LNCaP clone FGC (cell line): ENCODE data around the gene DENND5B.
"Not testable (repeated sequence)": the region's sequence is repeated elsewhere in the genome, so short reads cannot be mapped to it uniquely, and the experiment has no call there.

Source experiments
- DNase-seq: peaks from one replicate; pipeline ENCODE4 v3.0.0-alpha.2; 2011; ENCODE audit warnings: low read depth
- H3K4me3 ChIP-seq: 2 replicates; pipeline ENCODE4 v1.5.1; 2011; ENCODE audit warnings: mild to moderate bottlenecking, low read depth, low read length, control low read depth
- TF ChIP-seq, protein P1 (sequence below): IDR thresholded peaks from 2 replicates; pipeline ENCODE4 v1.5.1; 2012; ENCODE audit warnings: mild to moderate bottlenecking; ENCODE audit not compliant: control insufficient read depth, insufficient read depth; ENCODE audit errors: extremely low read depth

Gene DENND5B

DNA sequence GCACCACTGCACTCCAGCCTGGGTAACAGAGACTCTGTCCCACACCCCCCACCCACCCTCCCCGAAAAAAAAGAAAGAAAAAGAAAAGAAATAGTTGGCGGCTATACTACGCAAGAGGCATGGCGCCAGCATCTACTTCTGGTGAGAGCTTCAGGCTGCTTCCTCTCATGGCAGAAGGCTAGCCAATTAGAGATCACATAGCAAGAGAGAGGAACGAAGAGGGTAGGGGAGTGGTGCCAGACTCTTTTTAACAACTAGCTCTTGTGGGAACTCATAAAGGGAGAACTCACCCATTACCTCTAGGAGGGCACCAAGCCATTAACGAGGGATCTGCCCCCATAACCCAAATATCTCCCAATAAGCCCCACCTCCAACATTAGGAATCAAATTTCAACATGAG lies 6.2 kb downstream of the DENND5B start:
- no peak for DNase-seq
- H3K4me3 ChIP-seq, result no peak overlapping the region
- TF ChIP-seq, protein P1, sequence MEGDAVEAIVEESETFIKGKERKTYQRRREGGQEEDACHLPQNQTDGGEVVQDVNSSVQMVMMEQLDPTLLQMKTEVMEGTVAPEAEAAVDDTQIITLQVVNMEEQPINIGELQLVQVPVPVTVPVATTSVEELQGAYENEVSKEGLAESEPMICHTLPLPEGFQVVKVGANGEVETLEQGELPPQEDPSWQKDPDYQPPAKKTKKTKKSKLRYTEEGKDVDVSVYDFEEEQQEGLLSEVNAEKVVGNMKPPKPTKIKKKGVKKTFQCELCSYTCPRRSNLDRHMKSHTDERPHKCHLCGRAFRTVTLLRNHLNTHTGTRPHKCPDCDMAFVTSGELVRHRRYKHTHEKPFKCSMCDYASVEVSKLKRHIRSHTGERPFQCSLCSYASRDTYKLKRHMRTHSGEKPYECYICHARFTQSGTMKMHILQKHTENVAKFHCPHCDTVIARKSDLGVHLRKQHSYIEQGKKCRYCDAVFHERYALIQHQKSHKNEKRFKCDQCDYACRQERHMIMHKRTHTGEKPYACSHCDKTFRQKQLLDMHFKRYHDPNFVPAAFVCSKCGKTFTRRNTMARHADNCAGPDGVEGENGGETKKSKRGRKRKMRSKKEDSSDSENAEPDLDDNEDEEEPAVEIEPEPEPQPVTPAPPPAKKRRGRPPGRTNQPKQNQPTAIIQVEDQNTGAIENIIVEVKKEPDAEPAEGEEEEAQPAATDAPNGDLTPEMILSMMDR, result no peak

DNA sequence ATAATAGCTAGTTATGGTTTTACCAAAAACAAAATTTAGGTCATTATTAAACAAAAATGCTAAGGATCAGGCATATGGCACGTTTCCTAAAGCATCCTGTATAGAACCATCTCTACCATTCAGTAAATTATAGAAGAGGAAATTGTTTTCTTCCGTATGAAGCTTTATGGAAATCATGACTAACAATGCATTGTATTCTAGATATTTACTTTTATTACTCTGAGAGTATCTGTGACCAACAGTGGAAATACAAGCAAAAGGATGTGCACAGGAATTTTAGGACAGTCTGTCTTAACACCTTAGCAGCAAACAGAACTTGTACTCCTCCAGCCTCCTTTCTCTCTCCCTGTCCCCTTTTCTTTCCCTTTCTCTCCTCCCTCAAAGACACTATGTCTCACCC lies 7.1 kb downstream of the DENND5B start:
- no peak overlapping the region for H3K4me3 ChIP-seq
- DNase-seq, result no peak
- TF ChIP-seq, protein P1, result no peak

DNA sequence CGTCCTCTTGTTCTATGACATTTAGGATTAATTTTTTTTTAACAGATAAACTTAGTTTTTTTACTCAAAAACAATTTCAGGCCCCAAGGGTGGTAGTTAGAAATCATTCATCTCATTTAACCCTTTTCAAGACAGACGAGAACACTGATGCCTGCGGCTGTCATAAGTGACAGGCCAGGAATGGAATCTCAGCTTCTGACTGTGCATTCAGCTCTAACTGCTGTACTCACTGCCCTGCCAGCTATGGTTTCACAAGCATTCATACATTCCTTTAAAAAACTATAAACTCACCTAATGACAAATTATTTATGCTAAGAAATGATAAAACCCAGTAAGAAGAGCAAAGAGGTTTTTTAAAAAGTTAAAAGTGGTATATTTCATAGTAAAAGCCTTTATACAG lies 8.8 kb downstream of the DENND5B start:
- TF ChIP-seq, protein P1, result no peak
- H3K4me3 ChIP-seq, result no peak overlapping the region
- DNase-seq, result no peak

DNA sequence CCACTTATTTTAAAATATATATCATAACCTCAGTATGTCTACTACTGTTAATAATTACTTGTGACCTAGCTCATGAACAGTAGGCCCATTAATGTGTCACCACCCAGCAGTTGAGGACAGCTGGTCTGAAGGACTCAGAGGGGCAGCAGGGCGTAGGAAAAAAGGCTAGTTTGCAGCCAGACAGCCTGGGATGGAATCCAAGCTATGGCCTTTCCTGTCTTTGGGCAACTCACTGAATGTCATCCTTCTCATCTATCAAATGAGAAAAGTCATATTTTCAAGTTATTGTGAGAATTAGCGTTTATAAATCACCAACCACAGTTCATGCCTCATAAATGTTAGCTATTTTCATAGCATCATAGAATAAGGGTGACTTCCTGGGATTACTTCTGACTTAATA lies 12.3 kb downstream of the DENND5B start:
- no peak overlapping the region for H3K4me3 ChIP-seq
- no peak for DNase-seq
- TF ChIP-seq, protein P1, result no peak

DNA sequence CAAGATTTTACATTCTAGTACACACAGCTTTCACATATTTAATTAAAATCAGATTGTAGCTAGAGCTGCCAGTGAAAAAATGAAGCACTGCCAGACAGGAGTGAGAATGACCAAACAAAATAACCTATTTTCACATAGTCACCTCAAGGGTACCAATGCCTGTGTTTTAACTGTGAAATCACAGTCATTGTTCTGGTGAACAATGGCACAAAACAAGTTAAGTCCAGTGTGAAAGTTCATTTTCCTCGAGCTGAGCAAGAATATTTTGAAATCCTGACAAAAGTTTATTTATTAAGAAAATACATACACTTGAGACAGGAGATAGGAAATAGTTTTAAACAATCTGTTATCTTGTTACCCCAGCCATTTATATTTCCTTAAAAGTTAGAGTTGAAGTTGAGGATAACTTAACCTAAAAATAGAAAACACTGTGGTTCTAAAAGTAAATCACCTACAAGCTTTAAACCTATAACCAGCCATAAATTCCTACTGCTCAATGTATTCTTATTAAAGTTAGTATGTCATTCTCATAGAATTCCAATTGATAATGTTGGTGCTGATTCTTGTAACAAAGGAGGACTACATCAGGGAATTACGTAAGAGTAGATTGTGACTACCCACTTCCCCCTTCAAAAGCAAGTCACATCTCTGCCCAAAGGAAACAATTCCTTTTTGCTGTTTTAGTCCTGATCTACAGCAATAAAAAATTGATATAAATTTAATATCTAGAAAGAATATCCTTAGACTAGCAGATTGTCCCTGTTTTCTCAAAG lies 15.9 kb downstream of the DENND5B start:
- H3K4me3 ChIP-seq, result no peak overlapping the region
- no peak for DNase-seq
- TF ChIP-seq, protein P1, result no peak

DNA sequence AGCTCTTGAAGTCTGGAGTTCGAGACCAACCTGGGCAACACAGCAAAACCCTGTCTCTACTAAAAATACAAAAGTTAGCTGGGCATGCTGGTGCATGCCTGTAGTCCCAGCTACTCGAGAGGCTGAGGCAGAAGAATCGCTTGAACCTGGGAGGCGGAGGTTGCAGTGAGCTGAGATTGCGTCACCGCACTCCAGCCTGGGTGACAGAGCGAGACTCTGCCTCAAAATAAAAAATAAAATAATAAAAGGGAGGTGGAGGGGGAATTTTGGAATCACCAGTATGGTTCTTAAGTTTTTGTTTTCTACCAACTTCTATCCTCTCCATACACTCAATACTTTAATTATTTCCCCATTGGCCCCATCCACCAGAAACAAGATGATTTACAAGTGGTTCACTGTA lies 16.6 kb downstream of the DENND5B start:
- not testable (repeated sequence) for H3K4me3 ChIP-seq, DNase-seq

DNA sequence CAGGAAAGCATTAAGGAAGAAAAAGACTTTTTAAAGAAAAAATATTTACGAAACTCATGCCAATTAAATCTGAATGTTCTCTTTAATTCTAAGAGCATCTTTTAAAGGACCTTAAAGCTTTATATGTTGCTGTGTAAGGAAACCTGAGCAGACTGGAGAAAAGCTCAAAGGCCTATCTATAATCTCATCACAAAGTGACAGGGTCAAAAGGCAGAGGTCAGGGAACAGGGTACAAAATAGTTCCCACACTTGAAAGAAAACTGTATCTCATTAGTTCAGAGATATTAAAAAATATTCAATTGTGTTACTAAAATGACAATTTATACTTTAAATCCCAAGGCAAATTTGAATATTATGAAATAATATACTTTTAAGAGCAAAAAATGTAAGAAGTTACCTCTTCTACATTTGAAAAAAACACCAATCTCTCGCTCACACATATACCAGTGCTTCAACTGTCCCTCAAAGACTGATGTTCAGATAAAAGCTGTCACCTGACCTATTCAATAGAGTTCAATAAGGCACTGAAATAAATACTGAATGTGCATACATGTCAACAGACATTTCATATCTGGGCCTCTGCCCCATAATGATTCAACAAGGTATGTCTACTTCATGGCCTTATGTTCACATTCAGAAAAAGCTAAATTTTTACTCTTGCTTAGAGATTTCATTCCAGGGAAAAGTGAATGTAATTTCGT lies 17.9 kb downstream of the DENND5B start:
- DNase-seq, result no peak
- no peak overlapping the region for H3K4me3 ChIP-seq
- TF ChIP-seq, protein P1, result no peak
